NCI-H1694 treated with DMSO at 0.1 percent for 48 hours (cell line): ENCODE results near the gene RICTOR.

Experiments
- DNase-seq: peaks from one replicate; lab custom pipeline; 2025; lab: John Stamatoyannopoulos, UW

RICTOR gene

GRCh38 chr5:38932854-38933408 lies 141.3 kb downstream of the RICTOR start:
- DNase-seq = no peak

DNA sequence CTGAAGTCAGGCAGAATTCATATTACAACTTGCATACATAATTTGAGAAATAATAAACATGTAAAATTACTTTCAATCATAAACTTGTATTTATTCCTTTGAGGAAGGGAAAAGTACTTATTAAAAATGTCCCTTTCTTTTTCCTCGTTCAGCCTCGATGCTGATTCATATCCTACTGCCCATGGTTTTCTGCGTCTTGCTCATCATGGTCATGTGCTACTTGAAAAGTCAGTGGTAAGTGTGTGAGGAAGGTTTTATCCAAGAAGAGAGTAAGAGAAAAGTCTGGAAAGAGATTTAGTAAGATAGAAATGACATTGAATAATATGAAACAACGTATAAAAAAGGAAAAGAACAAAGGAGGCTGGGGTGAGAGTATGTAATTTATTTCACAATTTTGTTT lies 142.5 kb downstream of the RICTOR start:
- no peak for DNase-seq

GRCh38 chr5:38929838-38930237 lies 144.4 kb downstream of the RICTOR start:
- no peak for DNase-seq

DNA sequence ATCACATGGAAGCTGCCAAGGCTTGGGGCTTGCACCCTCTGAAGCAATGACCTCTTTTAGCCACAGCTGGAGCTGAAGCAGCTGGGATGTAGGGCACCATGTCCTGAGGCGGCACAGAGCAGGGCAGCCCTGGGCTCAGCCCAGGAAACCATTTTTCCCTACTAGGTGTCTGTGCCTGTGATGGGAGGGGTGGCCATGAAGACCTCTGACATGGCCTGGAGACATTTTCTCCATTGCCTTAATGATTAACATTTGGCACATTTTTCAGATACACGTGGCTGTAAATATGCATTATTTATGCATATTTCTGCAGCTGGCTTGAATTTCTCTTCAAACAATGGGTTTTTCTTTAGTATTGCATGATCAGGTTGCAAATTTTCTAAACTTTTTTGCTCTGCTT lies 146.7 kb downstream of the RICTOR start:
- no peak for DNase-seq

DNA sequence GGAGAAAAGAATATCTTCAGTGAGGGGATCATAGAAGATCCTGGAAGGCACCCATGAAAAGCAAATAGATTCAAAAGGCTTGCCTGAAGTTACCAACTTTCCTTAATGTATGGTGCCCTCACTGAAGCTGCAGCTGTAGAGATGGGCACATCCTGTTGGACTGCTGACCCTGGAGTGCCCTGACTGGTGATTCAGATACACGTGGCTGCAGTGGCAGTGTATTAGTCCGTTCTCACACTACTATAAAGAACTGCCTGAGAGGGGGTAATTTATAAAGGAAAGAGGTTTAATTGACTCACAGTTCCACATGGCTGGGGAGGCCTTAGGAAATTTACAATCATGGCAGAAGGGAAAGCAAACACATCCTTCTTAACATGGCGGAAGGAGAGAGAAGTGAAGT lies 148.1 kb downstream of the RICTOR start:
- DNase-seq = no peak

DNA sequence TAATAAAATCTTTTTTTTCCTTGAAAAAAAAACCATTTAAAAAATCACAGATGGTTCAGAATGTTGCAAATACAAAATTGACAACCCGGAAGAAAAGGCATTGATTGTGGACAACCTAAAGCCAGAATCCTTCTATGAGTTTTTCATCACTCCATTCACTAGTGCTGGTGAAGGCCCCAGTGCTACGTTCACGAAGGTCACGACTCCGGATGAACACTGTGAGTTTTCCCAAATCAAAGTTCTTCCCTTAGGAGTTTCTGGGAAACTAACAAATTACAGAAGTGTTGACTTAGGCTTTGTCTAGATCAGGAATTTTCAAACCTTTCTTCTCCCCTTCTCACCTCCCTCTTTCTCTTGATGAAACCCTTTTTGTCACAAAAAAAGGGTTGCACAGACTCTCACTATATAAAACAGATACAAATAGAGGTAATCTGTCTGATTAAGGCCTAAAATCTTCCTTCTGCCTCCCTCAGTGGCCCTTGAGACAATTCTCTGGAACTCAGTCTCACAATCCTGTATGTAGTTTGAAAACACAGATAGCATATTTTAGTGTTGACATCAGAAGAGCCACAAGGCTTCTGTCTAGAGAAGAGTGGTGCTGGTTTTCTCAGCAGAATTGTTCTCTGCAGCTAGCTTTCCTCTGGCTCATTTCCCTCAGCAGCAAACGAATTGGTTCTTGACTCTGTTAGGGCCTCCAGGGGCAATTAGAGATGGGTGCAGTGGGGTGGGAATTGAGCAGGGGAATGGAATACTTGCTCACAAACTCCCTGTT lies 148.9 kb downstream of the RICTOR start:
- DNase-seq = no peak

DNA sequence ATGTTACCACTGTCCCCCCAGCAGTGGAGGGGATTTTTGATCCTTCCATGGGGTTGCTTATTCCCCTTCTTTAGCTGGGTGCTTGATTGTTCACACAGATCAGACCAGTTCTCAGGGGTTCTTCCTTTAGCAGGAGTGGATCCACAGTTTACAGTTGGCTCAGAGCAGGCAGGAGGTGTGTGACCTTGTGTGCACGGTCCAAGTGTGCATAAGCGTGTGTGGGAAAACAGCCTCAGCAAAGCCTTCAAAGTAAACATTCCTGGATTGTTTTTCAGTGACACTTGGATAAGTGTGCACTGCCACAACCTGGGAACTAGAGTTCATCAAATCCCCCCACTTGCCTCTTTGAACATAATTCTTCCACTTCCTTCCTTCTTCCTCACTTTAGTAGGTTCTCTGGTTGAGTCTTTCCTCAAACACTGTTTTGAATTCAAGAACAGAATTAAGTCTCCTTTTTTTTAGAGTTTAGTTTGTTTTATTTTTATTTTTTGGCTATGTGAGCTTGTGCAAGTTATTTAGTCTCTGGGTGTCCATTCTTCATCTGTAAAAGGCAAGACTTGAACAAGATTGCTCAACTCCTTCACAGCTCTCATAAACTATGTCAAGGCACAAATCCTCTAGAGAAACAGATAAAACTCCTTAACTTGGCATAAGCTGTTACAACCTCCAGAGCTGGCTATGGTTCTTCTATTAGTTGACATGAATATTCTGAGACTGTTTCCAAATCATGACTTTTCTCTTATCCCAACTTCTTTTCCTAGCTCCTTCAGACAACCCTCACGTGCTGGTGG lies 150.3 kb downstream of the RICTOR start:
- no peak for DNase-seq

- peak; percentile 23 for DNase-seq
Measured at GRCh38 chr5:38922199-38922598, 152.0 kb downstream of the RICTOR start.

DNA sequence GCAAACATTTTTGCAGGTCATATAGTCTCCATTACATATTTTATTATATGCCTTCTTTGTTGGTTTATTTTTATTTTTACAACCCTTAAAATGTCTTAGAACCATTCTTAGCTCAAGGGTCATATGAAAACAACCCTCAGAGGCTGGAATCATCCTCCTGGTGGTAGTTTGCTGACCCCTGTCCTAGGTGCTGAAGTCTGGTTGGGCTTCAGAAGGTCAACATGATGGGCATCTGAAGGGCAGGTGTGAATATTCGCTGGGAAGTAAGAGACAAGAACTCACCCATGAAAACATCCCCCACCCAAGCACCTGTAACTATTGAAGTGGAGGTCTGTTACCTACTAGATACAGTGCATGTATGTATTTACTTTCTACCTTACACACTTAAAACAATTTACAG lies 153.0 kb downstream of the RICTOR start:
- DNase-seq = no peak

GRCh38 chr5:38916802-38917201 lies 157.4 kb downstream of the RICTOR start:
- DNase-seq = no peak

GRCh38 chr5:38913714-38914113 lies 160.5 kb downstream of the RICTOR start:
- DNase-seq = no peak

DNA sequence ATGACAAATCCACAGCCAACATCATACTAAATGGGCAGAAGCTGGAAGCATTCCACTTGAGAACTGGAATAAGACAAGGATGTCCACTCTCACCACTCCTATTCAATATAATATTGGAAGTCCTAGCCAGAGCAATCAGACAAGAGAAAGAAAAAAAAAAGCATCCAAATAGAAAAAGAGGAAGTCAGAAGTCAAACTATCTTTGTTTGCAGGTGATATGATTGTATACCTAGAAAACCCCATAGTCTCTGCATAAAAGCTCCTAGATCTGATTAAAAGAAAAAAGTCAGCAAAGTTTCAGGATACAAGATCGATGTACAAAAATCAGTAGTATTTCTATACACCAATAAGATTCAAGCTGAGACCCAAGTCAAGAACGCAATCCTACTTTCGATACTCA lies 162.3 kb downstream of the RICTOR start:
- DNase-seq = no peak

- DNase-seq = no peak
Measured at GRCh38 chr5:38906503-38906902, 167.7 kb downstream of the RICTOR start.

- DNase-seq = no peak
Measured at GRCh38 chr5:38905516-38905915, 168.7 kb downstream of the RICTOR start.

- no peak for DNase-seq
Measured at GRCh38 chr5:38899936-38900335, 174.3 kb downstream of the RICTOR start.

- DNase-seq = no peak
Measured at GRCh38 chr5:38896760-38897159, 177.4 kb downstream of the RICTOR start.

DNA sequence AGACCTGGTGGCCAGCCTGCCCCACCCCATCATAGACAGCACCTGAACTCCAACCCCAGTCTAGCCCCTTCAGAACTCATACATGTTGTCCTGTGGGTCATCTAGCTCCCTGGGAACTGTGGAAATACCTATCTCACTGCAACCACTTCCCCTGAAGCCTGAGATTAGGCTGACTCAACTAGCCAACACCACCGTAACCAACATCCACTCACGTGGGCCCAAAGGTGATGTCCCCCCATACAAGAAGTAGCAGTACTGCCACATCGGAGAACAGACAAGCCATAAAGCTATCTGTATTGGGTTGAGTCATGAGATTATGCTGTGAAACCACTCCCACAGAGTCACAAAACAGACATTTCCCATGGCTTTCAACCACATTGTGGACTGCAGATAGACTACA lies 181.8 kb downstream of the RICTOR start:
- no peak for DNase-seq

DNA sequence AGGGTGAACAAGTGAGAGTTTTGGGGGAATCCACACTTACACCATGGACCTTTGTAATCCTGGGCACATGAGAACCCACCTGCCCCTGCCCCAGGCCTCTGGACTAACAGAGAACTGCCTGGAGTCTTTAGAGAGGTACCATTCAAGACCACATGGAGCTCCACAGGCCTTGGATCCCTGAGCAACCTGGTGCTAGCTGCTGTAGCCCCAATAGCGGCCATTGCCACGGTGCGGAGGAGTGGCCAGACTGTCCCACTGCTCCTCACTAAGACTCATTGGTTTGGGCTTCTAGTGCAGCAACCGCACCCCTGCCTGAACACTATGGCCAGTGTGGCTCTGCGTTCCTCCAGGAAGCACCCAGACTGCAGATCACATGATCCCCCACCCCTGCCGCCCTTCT lies 182.6 kb downstream of the RICTOR start:
- no peak for DNase-seq

DNA sequence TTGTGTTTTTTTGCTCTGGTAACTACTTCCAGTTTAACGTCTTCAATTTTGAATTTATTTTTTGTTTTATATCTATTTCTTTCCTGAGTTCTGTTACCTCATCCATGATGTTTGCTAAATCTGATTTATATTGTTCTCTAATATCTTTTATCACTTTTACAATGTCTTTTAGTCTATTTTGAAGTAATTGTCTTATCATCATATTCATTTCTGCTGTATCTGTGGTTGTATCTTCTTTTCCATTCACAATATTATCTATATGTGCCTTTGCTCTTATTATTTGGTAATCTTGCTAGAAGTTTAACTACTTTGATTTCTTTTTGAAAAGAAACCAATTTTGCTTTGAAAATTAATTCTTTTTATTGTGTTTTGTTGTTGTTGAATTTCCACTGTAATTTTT lies 184.8 kb downstream of the RICTOR start:
- DNase-seq = no peak

- DNase-seq = no peak
Measured at GRCh38 chr5:38888041-38888440, 186.2 kb downstream of the RICTOR start.
